ENCODE data around the gene FAM120B. TPM values are rescaled to one million over a fixed set of nuclear protein-coding genes. Genes with fewer than 3 reads are reported as not detected.
"Not testable (repeated sequence)": the region's sequence is repeated elsewhere in the genome, so short reads cannot be mapped to it uniquely, and the experiment has no call there.

FAM120B gene
- polyA plus RNA-seq, 4 donors, result 33.2 to 41.5 (median 40.0) TPM

DNA sequence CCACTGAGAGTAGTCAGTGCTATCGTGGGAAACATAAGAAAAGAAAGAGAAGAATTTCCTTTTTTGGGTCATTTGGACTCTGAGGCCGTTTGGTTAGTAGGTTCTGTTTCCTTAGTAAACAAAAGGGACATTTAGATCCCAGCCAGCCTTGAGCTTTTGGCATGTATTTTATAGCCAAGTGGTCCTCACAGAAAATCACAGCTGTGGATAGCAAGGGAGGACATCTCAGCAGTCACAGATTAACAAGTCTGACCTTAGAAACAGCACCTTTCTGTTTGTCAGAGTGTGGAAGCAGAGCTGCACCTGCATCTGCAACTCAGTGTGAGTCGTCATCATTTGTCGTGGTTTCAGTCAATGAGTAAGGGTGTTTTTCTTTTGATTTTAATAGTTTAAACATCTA is 40.5 kb downstream of the FAM120B start:
- no peak for DNase-seq (ENCODE audit: low read depth in 4 of 4, low spot score in 3 of 4)

DNA sequence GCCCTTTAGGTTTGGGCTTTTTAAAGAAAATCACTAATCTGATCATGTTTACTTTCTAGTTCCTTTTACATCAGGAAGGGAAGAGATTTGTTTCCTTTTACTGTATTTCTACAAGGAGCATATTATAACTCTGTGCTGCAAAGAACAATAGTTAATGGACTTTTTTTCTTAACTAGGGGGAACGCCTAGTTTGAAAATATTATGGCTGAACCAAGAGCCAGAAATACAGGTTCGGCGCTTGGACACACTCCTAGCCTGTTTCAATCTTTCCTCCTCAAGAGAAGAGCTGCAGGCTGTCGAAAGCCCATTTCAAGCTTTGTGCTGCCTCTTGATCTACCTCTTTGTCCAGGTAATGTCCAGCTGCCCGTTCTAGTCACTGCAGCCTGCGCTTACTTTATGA is 41.4 kb downstream of the FAM120B start:
- DNase-seq (ENCODE audit: low read depth in 4 of 4, low spot score in 3 of 4), result no peak

DNA sequence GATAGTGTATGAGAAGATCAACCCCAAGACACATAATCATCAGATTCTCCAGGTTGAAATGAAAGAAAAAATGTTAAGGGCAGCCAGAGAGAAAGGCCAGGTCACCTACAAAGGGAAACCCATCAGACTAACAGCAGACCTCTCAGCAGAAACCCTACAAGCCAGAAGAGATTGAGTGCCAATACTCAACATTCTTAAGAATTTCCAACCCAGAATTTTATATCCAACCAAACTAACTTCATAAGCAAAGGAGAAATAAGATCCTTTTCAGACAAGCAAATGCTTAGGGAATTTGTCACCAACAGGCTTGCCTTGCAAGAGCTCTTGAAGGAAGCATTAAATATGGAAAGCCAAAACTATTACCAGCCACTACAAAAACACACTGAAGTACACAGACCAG is 44.9 kb downstream of the FAM120B start:
- not testable (repeated sequence) for DNase-seq (ENCODE audit: low read depth in 4 of 4, low spot score in 3 of 4)

DNA sequence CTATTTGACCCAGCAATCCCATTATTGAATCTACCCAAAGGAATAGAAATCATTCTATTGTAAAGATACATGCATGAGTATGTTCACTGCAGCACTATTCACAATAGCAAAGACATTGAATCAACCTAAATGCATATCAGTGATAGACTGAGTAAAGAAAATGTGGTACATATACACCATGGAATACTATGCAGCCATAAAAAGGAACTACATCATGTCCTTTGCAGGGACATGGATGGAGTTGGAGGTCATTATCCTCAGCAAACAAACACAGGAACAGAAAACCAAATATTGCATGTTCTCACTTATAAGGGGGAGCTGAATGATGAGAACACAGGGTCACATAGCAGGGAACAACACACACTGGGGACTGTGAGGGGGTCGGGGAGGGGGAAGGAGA is 48.6 kb downstream of the FAM120B start:
- DNase-seq (ENCODE audit: low read depth in 4 of 4, low spot score in 3 of 4), result not testable (repeated sequence)

DNA sequence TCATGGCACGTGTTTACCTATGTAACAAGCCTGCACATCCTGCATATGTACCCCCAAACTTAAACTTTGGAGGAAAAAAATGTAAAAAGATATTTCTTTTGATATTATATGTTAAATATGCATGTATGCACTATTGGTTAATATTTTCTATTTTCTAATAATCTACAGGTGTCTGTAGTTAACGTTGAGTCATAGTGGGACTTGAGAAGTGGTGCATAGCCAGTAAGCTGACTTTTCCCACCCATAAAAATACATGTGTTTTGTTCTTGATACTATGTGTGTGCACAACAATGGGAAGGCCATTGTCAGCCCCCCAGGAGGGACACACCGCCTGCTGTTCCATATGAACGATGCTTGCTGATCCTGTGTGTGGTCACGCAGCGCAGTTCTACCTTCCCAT is 49.1 kb downstream of the FAM120B start:
- no peak for DNase-seq (ENCODE audit: low read depth in 4 of 4, low spot score in 3 of 4)

DNA sequence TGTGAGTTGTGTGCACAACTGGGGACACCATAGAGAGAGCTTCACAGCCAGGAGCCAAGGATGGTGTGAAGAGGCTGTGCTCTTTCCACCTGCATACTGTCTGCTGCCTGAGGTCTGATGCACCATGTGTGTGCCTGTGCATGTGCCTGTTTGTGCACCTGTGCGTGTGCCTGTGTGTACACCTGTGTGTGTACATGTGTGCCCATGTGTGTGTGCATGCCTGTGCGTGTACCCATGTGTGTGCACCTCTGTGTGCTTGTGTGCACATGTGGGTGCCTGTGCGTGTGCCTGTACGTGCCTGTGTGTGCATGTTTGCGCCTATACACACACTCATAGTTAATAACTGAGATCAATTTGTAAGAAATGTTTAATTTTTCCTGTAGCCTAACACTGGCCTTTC is 51.3 kb downstream of the FAM120B start:
- no peak for DNase-seq (ENCODE audit: low read depth in 4 of 4, low spot score in 3 of 4)

DNA sequence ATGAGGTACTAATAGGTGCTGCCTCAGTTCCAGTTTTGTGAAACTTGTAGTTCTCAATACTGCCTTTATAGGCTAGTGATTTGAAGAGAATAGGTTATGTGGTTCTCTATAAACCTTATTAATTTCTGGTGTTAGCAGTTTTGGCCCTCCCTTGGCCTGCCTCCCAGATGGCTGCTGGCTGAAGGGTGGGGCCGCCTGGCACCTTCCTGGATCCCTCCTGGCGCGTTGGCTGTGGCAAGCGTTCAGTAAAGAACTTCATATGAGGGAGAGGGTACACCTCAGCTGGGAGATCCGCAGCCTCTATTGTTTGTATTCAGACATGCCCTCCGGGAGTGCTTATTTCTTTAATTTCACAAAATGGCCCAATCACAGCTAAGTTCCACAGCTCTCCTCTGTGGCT is 51.9 kb downstream of the FAM120B start:
- DNase-seq (ENCODE audit: low read depth in 4 of 4, low spot score in 3 of 4), result no peak

DNA sequence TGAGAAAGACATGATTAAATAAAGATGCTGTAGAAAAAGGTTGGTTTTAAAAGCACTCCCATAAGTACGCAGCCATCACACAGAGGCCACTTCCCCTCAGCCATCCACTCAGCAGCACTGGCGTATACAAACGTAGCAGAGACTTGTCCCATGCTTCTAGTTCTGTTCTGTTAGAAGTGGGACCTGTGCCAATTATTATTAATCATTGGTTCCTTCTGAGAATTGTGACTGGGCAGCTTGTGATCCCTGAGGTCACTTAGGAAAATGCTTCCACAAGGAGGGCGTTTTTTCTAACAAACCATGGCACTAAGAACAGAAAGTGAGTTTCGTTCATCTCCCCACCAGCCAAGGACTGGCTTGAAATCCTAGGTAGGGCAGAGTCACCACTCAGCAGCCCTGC is 53.9 kb downstream of the FAM120B start:
- no peak for DNase-seq (ENCODE audit: low read depth in 4 of 4, low spot score in 3 of 4)

DNA sequence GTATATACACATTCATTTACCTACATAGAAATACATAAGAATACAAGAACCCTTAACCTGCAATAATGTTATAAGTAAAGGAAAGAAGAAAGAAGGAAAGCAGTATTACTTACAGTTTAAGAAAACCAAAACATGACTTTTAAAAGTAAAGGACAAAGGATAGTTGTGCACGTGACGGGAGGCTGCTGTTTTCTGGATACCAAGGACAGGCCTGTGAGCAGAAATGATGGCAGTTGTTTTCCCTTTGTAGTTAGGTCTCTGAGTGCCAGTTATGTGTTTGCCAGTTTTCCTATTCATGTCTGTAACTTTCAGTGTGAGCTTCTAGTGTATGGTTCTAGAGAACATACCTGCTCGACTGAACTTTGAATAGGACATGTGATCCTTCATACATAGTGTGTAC is 54.8 kb downstream of the FAM120B start:
- DNase-seq (ENCODE audit: low read depth in 4 of 4, low spot score in 3 of 4), result no peak

DNA sequence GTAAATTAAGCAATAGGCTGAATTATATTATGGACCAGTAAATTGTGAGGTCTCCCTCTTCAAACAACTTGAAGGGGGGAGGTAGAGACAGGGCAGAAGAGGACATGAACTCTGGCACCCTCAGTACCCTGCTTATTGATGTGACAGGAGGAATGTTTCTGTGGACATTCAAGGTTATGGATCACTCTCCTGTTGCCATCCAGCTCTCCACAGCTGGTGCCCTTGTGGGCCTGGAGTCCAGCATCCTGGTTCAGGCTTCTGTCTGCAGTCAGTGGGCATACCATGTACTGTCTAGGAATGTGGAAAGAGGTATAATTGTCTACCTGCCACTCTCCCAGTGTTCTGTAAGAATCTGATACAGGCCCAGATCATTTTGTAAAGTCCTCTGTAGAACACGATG is 55.6 kb downstream of the FAM120B start:
- DNase-seq (ENCODE audit: low read depth in 4 of 4, low spot score in 3 of 4), result no peak

DNA sequence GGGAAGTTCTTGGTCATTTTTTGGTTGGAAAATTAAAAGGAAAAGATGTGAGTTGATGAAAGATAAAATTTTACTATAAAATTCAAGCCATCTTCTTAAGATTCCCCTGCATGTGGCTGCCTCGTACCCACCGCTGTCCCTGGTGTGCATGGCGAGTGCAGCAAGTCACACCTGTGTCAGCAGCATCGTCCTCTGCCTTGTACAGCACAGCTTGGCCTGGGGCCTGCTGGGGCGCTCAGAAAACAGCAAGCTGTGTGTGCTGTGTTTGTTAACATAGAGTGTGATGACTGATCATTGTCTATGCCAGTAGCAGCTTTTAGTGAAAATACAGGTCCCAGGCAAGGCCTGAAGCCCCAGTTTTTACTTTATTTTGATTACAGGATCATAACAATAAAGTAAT is 56.7 kb downstream of the FAM120B start:
- DNase-seq (ENCODE audit: low read depth in 4 of 4, low spot score in 3 of 4), result no peak

DNA sequence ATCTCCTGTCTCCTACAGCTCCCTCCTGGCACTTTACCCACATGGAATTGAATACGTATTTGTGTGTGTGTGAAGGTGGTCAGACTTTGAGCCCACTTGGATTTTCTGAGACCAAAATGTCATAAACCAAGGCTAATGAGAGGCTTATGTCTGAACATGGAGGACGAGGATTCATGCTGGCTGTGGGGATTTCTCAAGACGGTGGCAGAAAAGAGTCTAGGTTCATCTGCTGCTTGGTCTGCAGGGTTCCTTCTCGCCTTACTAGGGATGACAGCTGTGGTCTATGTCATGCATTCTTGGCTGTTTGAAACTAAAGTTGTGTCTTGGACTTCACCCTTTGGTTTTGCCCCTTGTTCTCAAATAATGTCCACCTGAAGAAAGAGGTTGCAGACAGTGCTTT is 58.6 kb downstream of the FAM120B start:
- no peak for DNase-seq (ENCODE audit: low read depth in 4 of 4, low spot score in 3 of 4)

DNA sequence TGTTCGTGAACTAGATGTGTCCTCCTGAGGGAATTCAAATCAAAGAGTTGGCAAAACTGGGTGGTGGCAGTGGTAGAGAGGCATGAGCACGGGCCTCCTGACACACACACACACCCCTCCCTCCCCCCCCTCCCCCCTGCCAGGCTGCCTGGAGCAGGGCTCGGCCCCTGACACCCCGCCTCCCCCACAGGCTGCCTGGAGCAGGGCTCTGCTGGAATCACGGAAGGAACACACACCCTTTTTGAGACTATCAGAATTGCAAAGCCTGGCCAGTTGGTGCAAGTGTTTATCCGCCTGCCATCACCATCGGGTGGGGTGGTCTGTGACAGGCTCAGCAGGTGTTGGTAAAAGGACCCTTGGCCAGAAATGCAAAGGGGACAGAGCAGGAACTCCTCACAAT is 59.0 kb downstream of the FAM120B start:
- no peak for DNase-seq (ENCODE audit: low read depth in 4 of 4, low spot score in 3 of 4)

DNA sequence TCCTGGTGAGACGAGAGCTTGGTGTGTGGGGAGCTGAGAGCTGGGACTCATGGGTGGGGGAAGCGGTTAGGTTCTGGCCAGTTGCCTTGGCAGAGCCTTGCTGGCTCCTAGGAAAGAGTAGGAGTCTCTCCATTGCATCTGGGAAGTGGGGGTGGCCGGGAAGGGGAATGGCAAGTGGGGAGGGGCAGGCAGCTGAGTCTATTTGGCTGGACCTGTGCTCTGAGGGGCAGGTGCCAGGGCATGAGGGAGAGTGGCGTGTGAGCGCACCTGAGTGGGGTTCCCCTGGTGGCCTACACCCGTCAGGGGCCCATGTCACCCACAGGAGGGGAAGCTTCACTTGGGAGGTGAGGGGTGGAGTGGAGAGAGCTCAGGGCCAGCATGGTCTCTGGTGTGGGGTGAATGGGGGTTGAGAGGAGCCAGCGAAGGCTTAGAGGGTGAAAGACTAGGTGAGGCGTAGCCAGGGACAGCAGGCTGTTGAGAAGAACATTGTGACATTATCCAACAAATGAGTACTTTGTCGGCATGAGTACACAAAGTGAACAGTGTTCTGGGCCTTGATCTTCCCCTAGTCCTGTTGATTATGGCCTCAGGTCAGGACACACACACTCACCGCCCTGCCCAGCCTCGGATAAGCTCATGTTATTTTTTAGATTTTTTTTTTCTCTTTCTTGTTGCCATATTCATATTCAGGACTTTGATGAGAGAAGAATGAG is 59.8 kb downstream of the FAM120B start:
- no peak for DNase-seq (ENCODE audit: low read depth in 4 of 4, low spot score in 3 of 4)

DNA sequence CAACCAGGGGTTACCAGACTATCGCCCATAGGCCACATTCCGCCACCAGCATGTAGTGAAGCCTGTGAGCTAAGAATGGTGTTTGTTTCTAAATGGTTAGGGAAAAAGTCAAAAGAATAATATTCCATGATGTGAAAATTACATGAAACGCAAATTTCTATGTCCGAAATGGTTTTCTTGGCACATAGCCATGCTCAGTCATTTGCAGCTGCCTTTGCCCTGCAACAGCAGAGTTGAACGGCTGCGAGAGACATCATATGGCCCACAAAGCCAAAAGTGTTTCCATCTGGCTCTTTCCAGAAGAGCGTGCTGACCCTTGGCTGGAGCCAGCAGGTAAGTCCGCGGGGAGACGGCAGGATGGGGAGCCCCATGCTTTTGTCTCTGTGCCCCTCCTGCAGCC is 60.7 kb downstream of the FAM120B start:
- no peak for DNase-seq (ENCODE audit: low read depth in 4 of 4, low spot score in 3 of 4)

DNA sequence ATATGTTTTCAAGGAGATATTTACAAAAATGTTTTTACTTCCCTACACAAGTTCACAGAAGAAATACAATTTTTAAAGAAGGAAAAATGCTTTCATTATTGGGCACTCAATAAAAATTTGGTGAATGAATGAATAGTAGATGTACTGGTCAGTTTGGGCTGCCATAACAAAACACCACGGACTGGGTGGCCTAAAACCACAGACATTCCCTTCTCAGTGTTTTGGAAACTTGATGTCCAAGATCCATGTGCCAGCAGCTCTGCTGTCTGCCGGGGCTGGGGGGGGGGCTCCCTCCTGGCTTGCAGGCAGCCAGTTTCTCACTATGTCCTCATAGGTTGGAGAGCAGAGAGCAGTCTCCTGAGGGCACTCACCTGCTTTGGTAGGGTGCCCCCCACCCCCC is 62.0 kb downstream of the FAM120B start:
- no peak for DNase-seq (ENCODE audit: low read depth in 4 of 4, low spot score in 3 of 4)

DNA sequence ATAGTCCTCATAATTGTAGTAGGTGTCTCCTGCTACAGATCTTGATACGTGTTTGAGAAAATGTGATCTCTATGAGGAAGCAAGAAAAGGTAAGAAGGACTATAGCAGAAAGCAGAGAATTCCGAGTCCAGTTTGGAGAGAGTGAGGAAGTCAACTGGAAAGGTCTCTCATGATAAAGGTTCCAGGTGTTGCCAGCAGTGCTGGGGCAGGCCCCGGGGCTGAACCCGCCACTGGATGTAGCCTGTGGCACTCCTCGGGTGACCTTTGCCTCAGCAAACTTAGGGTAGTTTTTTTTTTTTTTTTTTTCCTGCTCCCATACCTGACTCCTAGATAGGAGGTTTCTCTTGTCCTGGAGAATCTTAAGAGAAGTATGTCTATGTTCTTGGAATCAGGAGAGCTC is 62.8 kb downstream of the FAM120B start:
- no peak for DNase-seq (ENCODE audit: low read depth in 4 of 4, low spot score in 3 of 4)

DNA sequence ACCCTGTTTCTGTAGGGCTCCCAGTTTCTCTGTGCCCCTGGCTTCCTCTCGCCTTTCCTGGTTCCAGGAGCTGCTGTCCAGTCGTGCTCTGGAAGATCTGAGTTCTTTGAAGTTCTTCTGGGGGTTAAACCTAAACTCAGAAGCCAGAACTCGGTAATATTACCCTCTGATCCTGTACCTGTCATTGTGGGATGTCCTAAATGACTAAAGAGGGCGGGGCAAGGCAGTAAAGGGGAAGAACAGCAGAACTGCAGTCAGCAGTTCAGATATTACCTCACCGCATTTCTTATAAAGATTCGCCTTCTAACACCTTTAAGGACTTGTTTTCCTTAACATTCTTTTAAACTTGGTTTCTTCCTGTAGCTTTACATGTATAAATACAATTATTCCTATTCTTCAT is 63.9 kb downstream of the FAM120B start:
- DNase-seq (ENCODE audit: low read depth in 4 of 4, low spot score in 3 of 4), result no peak

DNA sequence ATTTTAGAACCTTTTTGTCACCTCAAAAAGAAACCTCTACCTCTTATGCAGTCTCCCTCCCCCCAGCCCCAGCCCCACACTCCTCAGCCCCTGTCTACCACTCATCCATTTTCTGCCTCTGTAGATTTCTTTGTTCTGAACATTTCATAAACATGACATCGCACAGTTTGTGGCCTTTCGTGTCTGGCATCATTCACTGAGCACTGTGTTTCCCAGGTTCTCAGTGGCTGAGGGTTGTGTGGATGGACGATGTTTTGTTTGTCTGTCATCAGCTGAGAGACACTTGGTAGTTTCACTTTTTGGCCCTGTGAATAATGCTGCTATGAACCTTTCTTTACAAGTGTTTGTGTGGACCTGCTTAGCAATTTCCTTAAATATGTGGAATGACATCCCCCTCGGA is 64.5 kb downstream of the FAM120B start:
- DNase-seq (ENCODE audit: low read depth in 4 of 4, low spot score in 3 of 4), result no peak

DNA sequence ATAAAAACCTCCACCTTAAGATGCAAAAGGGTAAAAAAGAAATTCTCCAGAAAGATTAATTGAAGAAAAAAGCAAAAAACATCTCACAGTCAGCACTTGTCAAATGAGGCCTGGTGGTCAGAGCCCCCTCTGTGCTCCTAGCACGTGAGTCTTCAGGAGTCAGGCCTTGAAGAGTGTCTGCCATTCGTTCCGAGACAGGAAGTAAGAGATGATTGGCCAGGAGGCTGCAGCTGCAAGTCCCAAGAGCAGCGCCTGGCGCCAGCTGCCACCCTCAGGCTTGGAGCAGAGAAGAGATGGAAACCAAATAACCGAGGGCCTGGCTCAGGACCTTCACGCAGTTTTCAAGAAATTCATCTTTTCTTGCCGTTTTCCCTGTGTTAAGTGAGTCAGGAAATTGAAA is 65.0 kb downstream of the FAM120B start:
- DNase-seq (ENCODE audit: low read depth in 4 of 4, low spot score in 3 of 4), result no peak

DNA sequence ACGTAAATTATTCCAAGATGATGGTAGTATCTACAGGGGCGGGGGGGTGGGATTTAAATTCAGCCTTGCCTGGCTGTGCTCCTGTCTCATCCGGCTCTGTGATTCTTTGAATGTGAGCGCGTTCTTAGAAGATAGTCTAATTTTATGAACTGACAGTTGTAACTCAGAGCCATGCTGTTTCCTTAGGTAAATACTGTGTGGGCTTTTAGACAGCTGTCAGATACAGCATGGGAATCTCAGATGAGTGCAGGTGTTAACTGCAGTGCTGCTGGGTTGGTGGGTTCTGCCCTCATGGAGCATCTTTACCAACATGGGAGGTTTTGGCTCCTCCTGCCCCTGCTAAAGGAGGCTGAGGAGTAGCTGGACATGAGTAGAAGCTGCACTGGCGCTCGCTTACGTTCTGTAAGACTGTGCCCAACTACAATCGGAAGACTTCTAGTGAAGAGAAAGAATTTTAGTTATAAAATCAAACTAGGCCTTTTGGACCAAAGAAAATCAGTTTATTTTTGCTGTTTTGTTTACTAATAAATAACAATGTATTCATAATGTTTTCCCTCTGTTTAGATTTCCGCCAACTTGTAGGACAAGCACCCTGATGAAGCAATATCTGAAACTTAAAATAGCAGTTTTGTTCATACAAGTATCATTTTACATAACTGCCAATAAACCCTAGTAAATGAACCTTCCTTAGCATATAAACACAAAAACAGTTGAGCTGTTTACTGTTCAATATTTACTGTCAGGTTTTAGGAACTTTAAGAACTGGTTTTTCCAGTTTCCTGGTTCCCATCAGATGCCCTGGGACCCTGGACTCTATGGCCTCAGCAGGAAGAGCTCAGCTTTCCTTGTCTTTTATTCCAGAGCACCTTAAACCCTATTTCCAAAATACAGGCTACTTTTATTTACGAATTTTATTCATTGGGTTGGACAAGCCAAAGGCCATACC is 66.1 kb downstream of the FAM120B start:
- no peak for DNase-seq (ENCODE audit: low read depth in 4 of 4, low spot score in 3 of 4)
